Bronchial epithelial cell (primary cell): ENCODE data around the gene PPP1R3G. TPM values are rescaled to one million over a fixed set of nuclear protein-coding genes. Genes with fewer than 3 reads are reported as not detected.

Experiments
- DNase-seq: peaks from one replicate; pipeline ENCODE4 v3.0.0-alpha.2; 2010; ENCODE audit warnings: low read depth
- FAIRE-seq: peaks from 2 replicates; lab custom pipeline; 2011; peaks lifted over from hg19 to GRCh38; lab: Jason Lieb, UNC
- H3K27me3 ChIP-seq: 2 replicates; pipeline ENCODE4 v1.5.1; 2011; ENCODE audit warnings: low read length; ENCODE audit not compliant: control insufficient read depth, insufficient read depth
- H3K36me3 ChIP-seq: 2 replicates; pipeline ENCODE4 v1.5.1; 2011; ENCODE audit warnings: low read length; ENCODE audit not compliant: control insufficient read depth, insufficient read depth
- H3K4me3 ChIP-seq: 2 replicates; pipeline ENCODE4 v1.5.1; 2011; ENCODE audit warnings: mild to moderate bottlenecking, low read depth, low read length, control low read depth
- CTCF ChIP-seq: IDR thresholded peaks from 2 replicates; pipeline ENCODE4 v1.5.1; 2011; ENCODE audit warnings: mild to moderate bottlenecking, moderate library complexity, low read length, control low read depth, inconsistent platforms; ENCODE audit not compliant: insufficient read depth, severe bottlenecking
- total RNA-seq: library from RNA; depleted of rRNA; stranded (reverse); fragments of >200 nt; gene quantifications from 2 replicates; pipeline ENCODE4 v1.2.1, GENCODE V29; 2014

PPP1R3G gene
- total RNA-seq, 1 donor from 2014 or later: 1.8 TPM

GRCh38 chr6:5110246-5110645, 25.1 kb downstream of the PPP1R3G start:
- FAIRE-seq: no peak
- TF ChIP-seq CTCF: no peak
- Histone ChIP-seq H3K36me3 (no peaks in the 10 kb centered on the region), H3K27me3 (no peaks in the 10 kb centered on the region), H3K4me3 (no peak overlapping the region)
- DNase-seq: no peak

- H3K4me3 ChIP-seq: no peak overlapping the region
- TF ChIP-seq CTCF: no peak
- DNase-seq (no peak), FAIRE-seq (no peak)
- no peaks in the 10 kb centered on the region for H3K27me3 ChIP-seq
- no peaks in the 10 kb centered on the region for H3K36me3 ChIP-seq
Measured at GRCh38 chr6:5111626-5112025, 26.5 kb downstream of the PPP1R3G start.

- no peak for TF ChIP-seq CTCF
- H3K27me3 ChIP-seq: no peaks in the 10 kb centered on the region
- no peak for FAIRE-seq
- H3K36me3 ChIP-seq: no peaks in the 10 kb centered on the region
- no peak overlapping the region for H3K4me3 ChIP-seq
- peak; percentile 86 for DNase-seq
Measured at GRCh38 chr6:5112066-5112799, 27.1 kb downstream of the PPP1R3G start.

GRCh38 chr6:5113096-5113495, 28.0 kb downstream of the PPP1R3G start:
- H3K27me3 ChIP-seq: no peaks in the 10 kb centered on the region
- no peak for FAIRE-seq

GRCh38 chr6:5115168-5115567, 30.0 kb downstream of the PPP1R3G start:
- peak; percentile 47 for TF ChIP-seq CTCF
- FAIRE-seq (no peak), DNase-seq (peak; percentile 44)
- H3K27me3 ChIP-seq: no peaks in the 10 kb centered on the region
- H3K4me3 ChIP-seq: no peak overlapping the region
- no peaks in the 10 kb centered on the region for H3K36me3 ChIP-seq

More at GRCh38 chr6:5113096-5113495, 28.0 kb downstream of the PPP1R3G start:
- no peak for DNase-seq
- H3K4me3 ChIP-seq: no peak overlapping the region
- TF ChIP-seq CTCF: no peak
- no peaks in the 10 kb centered on the region for H3K36me3 ChIP-seq
